Peyer's patch (tissue), 4 donors: ENCODE results near the gene LRRC74A.

Experiments
- CTCF ChIP-seq, 6 experiments: fragments of 450-650 bp in 4 of 6; fragments of 200-600 bp in 2 of 6; sonication (generic) in 1 of 6; IDR thresholded peaks; one replicate each; pipeline ENCODE4 v1.5.1; 2017 to 2019; ENCODE audit warnings: antibody characterized with exemption in 6 of 6, mild to moderate bottlenecking in 3 of 6, moderate library complexity in 1 of 6
- POLR2A ChIP-seq, 2 donors: fragments of 450-650 bp; IDR thresholded peaks; one replicate each; pipeline ENCODE4 v1.5.1; 2017; ENCODE audit warnings: antibody characterized with exemption in 2 of 2, mild to moderate bottlenecking in 2 of 2, moderate library complexity in 2 of 2

- no peak for TF ChIP-seq CTCF (IDR thresholded peaks at IDR 0.05)
- TF ChIP-seq POLR2A (IDR thresholded peaks at IDR 0.05) = no peak
Measured at GRCh38 chr14:76861574-76862255, 35.5 kb downstream of the LRRC74A start.
